Measurements from ENCODE around the gene UCMA.

Gene UCMA

DNA sequence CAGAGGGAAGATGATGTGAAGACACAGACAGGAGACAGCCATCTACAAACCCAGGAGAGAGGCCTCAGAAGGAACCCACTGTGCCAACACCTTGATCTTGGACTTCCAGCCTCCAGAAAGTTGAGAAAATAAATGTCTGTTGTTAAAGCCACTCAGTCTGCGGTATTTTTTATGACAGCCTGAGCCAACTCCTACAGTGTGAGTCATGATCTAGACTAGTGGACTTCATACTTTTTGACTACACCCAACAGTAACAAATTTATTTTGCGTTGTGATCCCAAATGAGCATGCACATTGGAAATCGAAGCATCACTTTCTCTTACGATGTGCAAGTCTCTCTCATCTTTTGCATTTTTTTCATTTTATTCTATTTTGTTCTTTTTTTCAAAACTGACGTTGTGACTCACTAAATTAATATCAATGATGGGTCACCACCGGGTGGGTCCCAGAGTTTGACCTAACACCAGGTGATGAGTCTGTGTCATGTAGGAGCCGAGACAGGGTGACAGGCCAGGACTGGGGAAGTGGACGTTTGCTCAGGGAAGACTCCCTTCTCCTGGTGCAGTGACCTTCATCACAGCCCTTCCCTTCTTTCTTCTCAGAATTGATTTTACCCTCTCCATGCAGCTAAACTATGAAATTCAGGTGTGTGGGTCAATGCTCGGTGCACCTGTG, 36.8 kb upstream of the UCMA start:
- H3K27ac ChIP-seq, result no peak overlapping the region
- H3K27me3 ChIP-seq (replicated peaks), result no peaks in the 10 kb centered on the region
- DNase-seq, result peak; percentile 23
- no peaks in the 10 kb centered on the region for H3K36me3 ChIP-seq (replicated peaks)
- in situ Hi-C loops (cut with HindIII; ENCODE audit: low pct_ligation_motif_present, low sequenced_read_pairs), result no loop called here
- TF ChIP-seq, protein P1, sequence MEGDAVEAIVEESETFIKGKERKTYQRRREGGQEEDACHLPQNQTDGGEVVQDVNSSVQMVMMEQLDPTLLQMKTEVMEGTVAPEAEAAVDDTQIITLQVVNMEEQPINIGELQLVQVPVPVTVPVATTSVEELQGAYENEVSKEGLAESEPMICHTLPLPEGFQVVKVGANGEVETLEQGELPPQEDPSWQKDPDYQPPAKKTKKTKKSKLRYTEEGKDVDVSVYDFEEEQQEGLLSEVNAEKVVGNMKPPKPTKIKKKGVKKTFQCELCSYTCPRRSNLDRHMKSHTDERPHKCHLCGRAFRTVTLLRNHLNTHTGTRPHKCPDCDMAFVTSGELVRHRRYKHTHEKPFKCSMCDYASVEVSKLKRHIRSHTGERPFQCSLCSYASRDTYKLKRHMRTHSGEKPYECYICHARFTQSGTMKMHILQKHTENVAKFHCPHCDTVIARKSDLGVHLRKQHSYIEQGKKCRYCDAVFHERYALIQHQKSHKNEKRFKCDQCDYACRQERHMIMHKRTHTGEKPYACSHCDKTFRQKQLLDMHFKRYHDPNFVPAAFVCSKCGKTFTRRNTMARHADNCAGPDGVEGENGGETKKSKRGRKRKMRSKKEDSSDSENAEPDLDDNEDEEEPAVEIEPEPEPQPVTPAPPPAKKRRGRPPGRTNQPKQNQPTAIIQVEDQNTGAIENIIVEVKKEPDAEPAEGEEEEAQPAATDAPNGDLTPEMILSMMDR (IDR thresholded peaks at IDR 0.05; ENCODE audit: low read depth, low read length, missing control alignments), result no peak
- no peak overlapping the region for H3K4me3 ChIP-seq (ENCODE audit: low read depth, low read length)

DNA sequence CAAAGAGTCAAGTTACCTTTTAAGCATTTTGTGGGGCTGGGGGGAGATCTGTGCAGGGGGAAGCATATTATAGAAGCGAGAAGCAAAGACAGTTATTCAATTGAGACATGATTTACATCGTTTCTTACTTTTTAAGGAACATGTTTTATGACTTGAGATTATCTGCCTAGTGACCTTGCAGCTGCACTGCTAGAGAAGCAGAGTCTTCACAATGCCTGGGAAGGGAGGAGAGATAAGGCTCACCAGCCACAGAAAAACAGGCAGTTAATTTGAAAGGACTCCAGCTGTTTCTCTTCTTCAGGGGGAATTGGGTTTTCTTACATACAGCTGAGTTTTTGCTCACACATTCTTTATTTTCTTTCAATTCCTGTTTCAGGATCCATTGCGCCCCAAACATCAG, 34.7 kb upstream of the UCMA start:
- TF ChIP-seq, protein P1 (IDR thresholded peaks at IDR 0.05; ENCODE audit: low read depth, low read length, missing control alignments), result no peak
- Histone ChIP-seq H3K36me3 (replicated peaks) (no peaks in the 10 kb centered on the region), H3K27ac (no peak overlapping the region), H3K4me3 (ENCODE audit: low read depth, low read length) (no peak overlapping the region), H3K27me3 (replicated peaks) (no peaks in the 10 kb centered on the region)
- DNase-seq, result no peak
- in situ Hi-C loops (cut with HindIII; ENCODE audit: low pct_ligation_motif_present, low sequenced_read_pairs), result no loop called here

DNA sequence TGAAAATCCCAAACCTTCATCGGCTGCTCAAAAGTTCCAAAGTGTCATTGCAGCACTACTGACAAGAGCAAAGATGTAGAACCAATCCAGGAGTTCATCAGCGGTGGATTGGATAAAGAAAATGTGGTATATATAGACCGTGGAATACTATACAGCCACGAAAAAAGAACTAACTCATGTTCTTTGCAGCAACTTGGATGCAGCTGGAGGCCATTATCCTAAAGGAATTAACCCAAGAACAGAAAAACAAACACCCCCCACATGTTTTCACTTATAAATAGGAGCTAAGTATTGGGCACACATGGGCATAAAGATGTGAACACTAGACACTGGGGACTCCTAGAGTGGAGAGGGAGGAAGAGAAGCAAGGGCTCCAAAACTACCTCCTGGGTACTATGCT, 34.1 kb upstream of the UCMA start:
- TF ChIP-seq, protein P1 (IDR thresholded peaks at IDR 0.05; ENCODE audit: low read depth, low read length, missing control alignments), result no peak
- H3K4me3 ChIP-seq (ENCODE audit: low read depth, low read length), result no peak overlapping the region
- no peak overlapping the region for H3K27ac ChIP-seq
- DNase-seq, result no peak
- in situ Hi-C loops (cut with HindIII; ENCODE audit: low pct_ligation_motif_present, low sequenced_read_pairs), result no loop called here
- no peaks in the 10 kb centered on the region for H3K36me3 ChIP-seq (replicated peaks)
- no peaks in the 10 kb centered on the region for H3K27me3 ChIP-seq (replicated peaks)

DNA sequence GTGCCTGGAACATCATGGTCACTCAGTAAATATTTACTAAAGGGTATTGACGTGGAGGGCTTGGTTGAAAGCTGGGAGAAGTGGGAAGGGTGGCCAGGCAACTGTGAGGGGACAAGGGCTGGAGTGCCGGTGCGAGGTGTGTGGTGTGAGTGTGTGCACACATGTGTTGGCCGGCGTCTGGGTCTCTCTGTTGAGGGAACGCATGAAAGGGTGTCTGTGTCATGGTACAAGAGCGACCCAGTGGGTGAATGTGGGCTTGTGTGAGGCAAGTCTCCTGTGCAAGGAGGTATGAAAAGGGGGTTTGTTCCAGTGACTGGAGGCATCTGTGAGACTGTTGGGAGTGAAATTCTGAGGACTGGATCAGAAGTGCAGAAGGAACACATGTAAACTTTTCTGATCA, 29.4 kb upstream of the UCMA start:
- no peaks in the 10 kb centered on the region for H3K27me3 ChIP-seq (replicated peaks)
- H3K36me3 ChIP-seq (replicated peaks), result no peaks in the 10 kb centered on the region
- in situ Hi-C loops (cut with HindIII; ENCODE audit: low pct_ligation_motif_present, low sequenced_read_pairs), result no loop called here
- H3K4me3 ChIP-seq (ENCODE audit: low read depth, low read length), result no peak overlapping the region
- DNase-seq, result no peak
- TF ChIP-seq, protein P1 (IDR thresholded peaks at IDR 0.05; ENCODE audit: low read depth, low read length, missing control alignments), result no peak
- no peak overlapping the region for H3K27ac ChIP-seq

DNA sequence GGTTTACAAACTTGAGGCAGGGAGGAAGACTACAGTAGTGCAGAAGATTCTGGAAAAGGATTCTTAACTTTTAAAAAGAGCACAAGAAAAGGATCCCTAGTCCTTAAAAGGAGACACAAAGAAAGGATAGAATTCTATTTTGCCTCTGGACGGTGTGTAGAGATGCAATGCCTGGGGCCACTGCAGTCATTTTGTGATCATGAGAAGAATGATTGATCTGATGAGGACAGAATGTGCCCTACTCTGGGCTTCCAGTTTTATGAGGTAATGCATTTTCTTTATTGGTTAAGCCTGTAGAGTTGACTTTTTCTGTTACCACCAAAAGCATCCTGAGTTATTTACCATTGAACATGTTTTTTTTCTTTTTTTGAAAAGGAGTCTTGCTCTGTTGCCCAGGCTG, 28.3 kb upstream of the UCMA start:
- no peak overlapping the region for H3K27ac ChIP-seq
- H3K27me3 ChIP-seq (replicated peaks), result no peaks in the 10 kb centered on the region
- in situ Hi-C loops (cut with HindIII; ENCODE audit: low pct_ligation_motif_present, low sequenced_read_pairs), result no loop called here
- H3K36me3 ChIP-seq (replicated peaks), result no peaks in the 10 kb centered on the region
- no peak for DNase-seq
- no peak overlapping the region for H3K4me3 ChIP-seq (ENCODE audit: low read depth, low read length)
- TF ChIP-seq, protein P1 (IDR thresholded peaks at IDR 0.05; ENCODE audit: low read depth, low read length, missing control alignments), result no peak

DNA sequence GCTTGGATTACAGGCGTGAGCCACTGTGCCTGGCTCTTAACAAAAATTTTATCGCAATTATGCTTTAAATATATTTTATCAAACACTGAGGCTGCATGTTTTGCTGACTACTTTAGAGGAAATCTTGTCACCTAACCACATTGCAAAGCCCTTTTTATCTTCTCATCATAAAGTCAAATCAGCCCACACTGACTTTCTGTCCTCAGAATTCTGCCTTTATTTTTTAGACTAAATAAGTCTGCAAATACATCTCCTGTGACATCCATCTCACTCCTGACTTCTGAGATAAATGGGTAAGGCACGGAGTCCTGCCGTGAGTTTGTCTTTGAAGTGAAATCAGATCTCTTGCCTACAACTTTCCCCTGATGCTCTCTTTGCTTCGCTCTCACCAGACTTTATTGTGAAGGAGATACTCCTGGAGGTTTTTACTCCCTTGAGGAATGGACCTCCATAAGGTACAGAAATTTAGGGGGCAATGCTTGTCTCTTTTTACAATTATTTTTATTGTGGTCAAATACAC, 23.5 kb upstream of the UCMA start:
- H3K27ac ChIP-seq, result no peak overlapping the region
- in situ Hi-C loops (cut with HindIII; ENCODE audit: low pct_ligation_motif_present, low sequenced_read_pairs), result no loop called here
- H3K36me3 ChIP-seq (replicated peaks), result no peaks in the 10 kb centered on the region
- DNase-seq, result no peak
- TF ChIP-seq, protein P1 (IDR thresholded peaks at IDR 0.05; ENCODE audit: low read depth, low read length, missing control alignments), result no peak
- H3K27me3 ChIP-seq (replicated peaks), result no peaks in the 10 kb centered on the region
- no peak overlapping the region for H3K4me3 ChIP-seq (ENCODE audit: low read depth, low read length)
